ENCODE measurements around the gene GSTO2.
A peak's percentile ranks its signal among the peaks of the same experiment; 100 is the strongest.
"Not testable (repeated sequence)": the region's sequence is repeated elsewhere in the genome, so short reads cannot be mapped to it uniquely, and the experiment has no call there.

Gene GSTO2

GRCh38 chr10:104268713-104269645 lies at the start of gene GSTO2:
Gene GSTO2 (plus strand): TSS chr10:104269184. CDS start chr10:104274916, 5,732 bp downstream.
- peak; percentile 80 for DNase-seq

- no peak for DNase-seq
Observed at GRCh38 chr10:104220522-104220921, 48.5 kb upstream of the GSTO2 start.

GRCh38 chr10:104223304-104223703 lies 45.7 kb upstream of the GSTO2 start:
- no peak for DNase-seq

- no peak for DNase-seq
Observed at GRCh38 chr10:104230490-104230889, 38.5 kb upstream of the GSTO2 start.

GRCh38 chr10:104231784-104232612 lies 37.0 kb upstream of the GSTO2 start, which contains the start of gene CFAP43:
Gene CFAP43 (minus strand): TSS chr10:104232364. CDS start chr10:104232246, 118 bp downstream.
- peak; percentile 54 for DNase-seq

GRCh38 chr10:104232613-104233102 lies 36.3 kb upstream of the GSTO2 start:
- DNase-seq = no peak

GRCh38 chr10:104233817-104234216 lies 35.2 kb upstream of the GSTO2 start:
- no peak for DNase-seq

- DNase-seq = no peak
Observed at GRCh38 chr10:104234934-104235333, 34.0 kb upstream of the GSTO2 start.

- DNase-seq = no peak
Observed at GRCh38 chr10:104235801-104236200, 33.2 kb upstream of the GSTO2 start.

- DNase-seq = no peak
Observed at GRCh38 chr10:104240078-104240477, 28.9 kb upstream of the GSTO2 start.

- no peak for DNase-seq
Observed at GRCh38 chr10:104242545-104242944, 26.4 kb upstream of the GSTO2 start.

- DNase-seq = not testable (repeated sequence)
Observed at GRCh38 chr10:104243009-104243408, 26.0 kb upstream of the GSTO2 start.

GRCh38 chr10:104243512-104243911 lies 25.5 kb upstream of the GSTO2 start:
- DNase-seq = no peak

GRCh38 chr10:104245066-104245632 lies 23.8 kb upstream of the GSTO2 start:
- DNase-seq = no peak

- DNase-seq = no peak
Observed at GRCh38 chr10:104246976-104247375, 22.0 kb upstream of the GSTO2 start.

- no peak for DNase-seq
Observed at GRCh38 chr10:104247513-104248146, 21.4 kb upstream of the GSTO2 start.

- not testable (repeated sequence) for DNase-seq
Observed at GRCh38 chr10:104248931-104249330, 20.1 kb upstream of the GSTO2 start.

GRCh38 chr10:104250371-104250770 lies 18.6 kb upstream of the GSTO2 start:
- DNase-seq = no peak

GRCh38 chr10:104251443-104251842 lies 17.5 kb upstream of the GSTO2 start:
- no peak for DNase-seq

GRCh38 chr10:104252368-104252767 lies 16.6 kb upstream of the GSTO2 start:
- no peak for DNase-seq

- no peak for DNase-seq
Observed at GRCh38 chr10:104253106-104253505, 15.9 kb upstream of the GSTO2 start.

GRCh38 chr10:104253606-104254410 lies 15.2 kb upstream of the GSTO2 start:
- no peak for DNase-seq

Data from DMS79 treated with DMSO at 0.1 percent for 48 hours (cell line).